Hematopoietic multipotent progenitor cell treated with erythropoietin and hydrocortisone succinate and interleukin-3 and kit ligand, for 6 days (in vitro differentiated cells): ENCODE results near the gene COMTD1.

Source experiments
- DNase-seq: peaks from one replicate; pipeline ENCODE4 v3.0.0-alpha.2; 2015

The COMTD1 gene

DNA sequence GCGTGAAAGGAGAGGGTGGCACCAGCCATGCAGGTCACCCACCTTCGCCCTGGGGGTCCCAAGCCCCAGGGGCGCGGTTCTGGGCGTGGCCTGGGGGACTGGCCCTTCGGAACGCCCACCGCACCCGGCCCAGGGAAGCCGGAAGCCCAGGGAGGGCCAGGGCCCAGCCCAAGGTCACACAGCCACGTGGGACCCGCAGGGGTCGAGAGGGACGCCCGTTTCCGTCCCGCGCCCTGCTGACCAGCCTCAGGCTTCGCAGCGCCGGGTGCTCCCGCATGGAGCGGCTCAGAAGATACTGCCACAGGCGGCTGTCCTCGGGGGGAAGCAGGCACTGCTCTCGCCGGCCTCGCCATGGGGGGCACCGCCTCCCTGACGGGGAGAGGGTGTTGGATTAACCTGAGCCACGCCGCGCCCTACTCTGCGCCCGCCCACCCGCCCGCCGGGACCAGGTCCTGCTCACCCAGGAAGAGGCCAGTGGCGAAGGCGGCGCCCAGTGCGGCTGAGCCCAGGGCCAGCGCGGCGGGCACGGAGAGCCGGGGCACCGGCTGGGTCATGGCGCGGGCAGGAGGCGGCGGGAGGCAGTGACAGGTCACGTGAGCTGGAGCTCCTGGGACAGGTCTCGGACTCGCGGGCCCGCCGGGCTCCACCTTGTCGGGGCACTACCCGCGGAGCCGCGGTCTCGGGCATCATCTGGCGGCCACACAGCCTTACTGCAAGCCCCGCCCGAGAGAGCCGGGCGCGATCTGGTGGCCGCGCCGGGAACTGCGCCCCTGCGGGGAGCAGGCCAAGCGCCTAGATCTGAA is at the start of gene COMTD1:
COMTD1 (minus strand) TSS at position 583 of the 803 bp plus-strand sequence; CDS start at position 554, 29 bp downstream.
- peak; percentile 95 for DNase-seq

- DNase-seq = no peak
Measured at GRCh38 chr10:75283671-75284470, 48.1 kb upstream of the COMTD1 start.

DNA sequence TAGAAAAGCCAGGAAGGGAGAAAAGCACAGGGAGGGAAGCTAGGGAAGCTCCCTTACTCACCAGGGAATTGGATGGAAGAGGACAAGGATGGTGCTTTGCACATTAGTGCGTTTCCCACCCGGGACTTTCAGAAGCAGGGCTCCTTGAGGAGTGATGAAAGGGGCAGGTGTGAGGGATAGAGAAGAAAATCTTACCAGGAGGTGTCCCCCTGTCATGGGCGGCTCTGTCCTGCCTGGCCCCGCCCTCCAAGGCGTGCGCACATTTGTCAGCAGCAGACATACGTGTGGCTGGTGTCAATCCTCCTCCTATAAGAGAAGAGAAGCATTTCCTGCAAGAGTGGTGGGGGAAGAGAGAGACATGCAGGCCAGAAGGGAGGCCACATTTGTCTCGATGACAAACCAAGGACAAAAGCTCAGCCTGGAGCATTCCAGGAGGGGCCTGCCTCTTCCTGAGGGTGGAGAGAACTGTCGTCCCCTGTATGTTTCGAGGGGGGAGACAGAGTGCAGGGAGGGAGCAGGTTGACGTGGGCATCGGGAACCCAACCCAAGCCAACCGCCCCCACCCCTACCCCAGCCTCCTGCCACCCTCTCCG is 47.4 kb upstream of the COMTD1 start:
- no peak for DNase-seq

- no peak for DNase-seq
Measured at GRCh38 chr10:75281974-75282373, 46.2 kb upstream of the COMTD1 start.

DNA sequence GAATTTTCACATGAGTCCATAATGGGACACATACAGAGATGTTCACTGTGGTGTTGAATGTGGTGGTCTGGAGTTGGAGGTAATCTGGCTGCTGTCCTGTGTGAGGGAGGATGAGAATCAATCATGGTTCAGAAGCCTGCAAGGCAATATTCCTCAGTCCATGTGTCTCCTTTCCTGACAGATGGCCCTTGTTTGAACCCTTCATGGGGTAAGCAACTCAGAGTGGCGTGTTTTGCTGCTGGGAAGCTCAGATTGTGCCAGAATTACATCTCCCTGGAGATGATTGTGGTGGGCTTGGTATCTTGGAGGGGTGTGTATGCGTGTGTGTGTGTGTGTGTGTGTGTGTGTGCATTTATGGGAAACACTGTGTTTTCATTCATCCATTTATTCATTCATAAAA is 44.5 kb upstream of the COMTD1 start:
- DNase-seq = no peak

- peak; percentile 13 for DNase-seq
Measured at GRCh38 chr10:75276069-75276872, 40.5 kb upstream of the COMTD1 start.

DNA sequence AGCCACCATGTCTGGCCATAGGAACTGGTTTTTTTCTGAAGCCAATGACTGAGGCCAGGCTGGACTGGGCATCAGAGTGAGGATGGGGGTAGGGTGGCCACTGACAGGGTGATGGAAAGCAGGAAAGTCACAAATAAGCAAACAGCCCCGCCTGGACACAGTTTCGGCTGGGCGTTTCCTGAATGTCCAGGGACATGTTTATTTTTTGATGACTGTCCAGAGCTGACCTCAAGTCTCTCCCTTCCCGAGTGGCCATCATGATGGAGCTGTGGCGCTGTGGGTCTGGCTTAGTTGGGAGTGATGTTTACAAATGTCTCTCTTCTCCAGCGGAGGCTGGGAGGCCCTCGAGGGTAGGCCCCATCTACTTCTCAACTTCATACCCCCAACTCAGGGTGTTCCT is 37.1 kb upstream of the COMTD1 start:
- no peak for DNase-seq

GRCh38 chr10:75272094-75272493 is 36.3 kb upstream of the COMTD1 start:
- DNase-seq = no peak

- DNase-seq = no peak
Measured at GRCh38 chr10:75269605-75270004, 33.8 kb upstream of the COMTD1 start.

DNA sequence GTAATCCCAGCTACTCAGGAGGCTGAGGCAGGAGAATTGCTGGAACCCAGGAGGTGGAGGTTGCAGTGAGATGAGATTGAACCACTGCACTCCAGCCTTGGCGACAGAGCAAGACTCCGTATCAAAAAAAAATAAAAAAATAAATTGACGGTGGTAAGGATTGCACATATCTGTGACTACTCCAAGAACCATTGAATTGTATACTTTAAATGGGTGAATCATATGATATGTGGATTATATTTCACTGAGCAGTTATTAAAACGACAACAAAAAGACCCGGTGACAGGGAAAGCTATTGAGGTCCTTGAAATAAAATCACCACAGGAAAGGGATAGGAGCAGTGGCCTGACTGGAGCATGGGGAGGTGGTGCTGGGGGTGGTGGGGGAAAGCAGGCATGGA is 31.2 kb upstream of the COMTD1 start:
- DNase-seq = no peak

- DNase-seq = no peak
Measured at GRCh38 chr10:75265856-75266255, 30.1 kb upstream of the COMTD1 start.

- DNase-seq = no peak
Measured at GRCh38 chr10:75263806-75264205, 28.0 kb upstream of the COMTD1 start.

GRCh38 chr10:75261813-75262705 is 26.3 kb upstream of the COMTD1 start:
- DNase-seq = no peak

DNA sequence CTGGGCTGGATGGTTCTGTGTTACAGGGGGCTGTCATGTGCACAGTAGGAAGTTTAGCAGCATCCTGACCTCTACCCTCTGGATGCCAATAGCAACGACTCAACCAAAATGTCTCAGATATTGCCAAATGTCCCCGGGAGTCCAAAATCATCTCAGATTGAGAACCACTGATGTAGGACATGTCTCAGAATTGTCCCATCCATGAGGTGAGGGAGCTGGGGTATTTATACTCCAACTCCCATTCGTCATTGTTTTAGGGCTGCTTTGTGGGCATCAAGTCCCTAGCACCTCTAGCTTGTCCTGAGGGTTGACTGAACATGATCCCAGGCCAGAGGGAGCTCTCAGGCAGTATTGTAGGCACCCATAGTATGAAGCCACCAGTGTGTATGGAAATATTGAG is 25.2 kb upstream of the COMTD1 start:
- no peak for DNase-seq

GRCh38 chr10:75254739-75255138 is 19.0 kb upstream of the COMTD1 start:
- DNase-seq = no peak

GRCh38 chr10:75253281-75254220 is 17.8 kb upstream of the COMTD1 start:
- DNase-seq = no peak

DNA sequence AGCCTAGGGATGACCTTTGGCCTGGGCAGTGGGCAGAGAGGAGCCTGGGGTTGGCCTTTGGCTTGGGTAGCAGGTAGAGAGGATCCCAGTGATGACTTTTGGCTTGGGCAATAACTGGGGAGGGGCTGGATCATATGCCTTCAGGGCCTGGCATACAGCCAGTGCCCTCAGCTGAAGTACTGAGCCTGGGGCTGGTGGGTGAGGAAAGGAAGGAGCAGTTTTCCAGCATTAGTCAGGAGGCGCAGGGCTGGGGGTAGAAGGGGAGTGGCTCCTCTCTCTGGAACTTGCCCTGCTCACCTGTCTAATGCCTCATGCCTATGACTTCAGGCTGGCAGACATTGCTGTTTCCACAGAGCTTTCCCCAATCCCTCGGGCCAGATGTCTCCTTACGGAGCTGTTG is 15.2 kb upstream of the COMTD1 start:
- no peak for DNase-seq

DNA sequence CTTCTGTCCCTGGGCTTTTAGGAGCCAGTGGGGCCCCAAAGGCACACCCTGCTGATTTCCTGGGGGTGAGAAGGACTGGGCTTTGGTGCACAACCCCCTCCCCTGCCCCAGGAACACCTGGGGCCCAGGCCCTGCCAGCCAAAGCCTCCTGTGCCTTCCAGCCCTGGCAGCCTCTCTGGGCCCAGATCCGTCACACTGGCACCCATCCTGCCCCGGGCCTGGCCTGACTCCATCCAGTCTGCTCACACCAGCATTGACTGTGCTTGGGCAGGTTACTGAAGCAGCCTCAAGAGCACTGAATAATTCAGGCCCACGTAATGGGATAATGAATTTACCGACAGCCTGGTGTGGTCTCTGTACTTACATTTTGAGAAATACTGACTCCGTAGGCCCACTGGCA is 12.0 kb upstream of the COMTD1 start:
- DNase-seq = no peak

DNA sequence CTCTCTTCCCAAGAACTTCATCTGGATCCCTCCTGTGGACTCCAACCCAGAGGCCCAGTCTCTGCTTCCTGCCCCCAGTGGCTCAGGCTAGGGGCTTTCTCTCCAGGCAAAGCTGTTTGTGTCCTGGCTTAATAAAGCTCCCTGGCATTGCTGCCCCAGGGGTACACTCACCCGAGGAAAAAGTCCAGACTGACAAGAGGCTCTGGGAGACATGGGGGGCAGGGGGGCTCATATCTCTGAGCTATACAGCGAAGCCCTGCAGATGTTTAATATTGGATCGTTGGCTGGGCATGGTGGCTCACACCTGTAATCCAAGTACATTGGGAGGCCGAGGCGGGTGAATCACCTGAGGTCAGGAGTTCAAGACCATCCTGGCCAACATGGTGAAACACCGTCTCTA is 10.7 kb upstream of the COMTD1 start:
- no peak for DNase-seq

DNA sequence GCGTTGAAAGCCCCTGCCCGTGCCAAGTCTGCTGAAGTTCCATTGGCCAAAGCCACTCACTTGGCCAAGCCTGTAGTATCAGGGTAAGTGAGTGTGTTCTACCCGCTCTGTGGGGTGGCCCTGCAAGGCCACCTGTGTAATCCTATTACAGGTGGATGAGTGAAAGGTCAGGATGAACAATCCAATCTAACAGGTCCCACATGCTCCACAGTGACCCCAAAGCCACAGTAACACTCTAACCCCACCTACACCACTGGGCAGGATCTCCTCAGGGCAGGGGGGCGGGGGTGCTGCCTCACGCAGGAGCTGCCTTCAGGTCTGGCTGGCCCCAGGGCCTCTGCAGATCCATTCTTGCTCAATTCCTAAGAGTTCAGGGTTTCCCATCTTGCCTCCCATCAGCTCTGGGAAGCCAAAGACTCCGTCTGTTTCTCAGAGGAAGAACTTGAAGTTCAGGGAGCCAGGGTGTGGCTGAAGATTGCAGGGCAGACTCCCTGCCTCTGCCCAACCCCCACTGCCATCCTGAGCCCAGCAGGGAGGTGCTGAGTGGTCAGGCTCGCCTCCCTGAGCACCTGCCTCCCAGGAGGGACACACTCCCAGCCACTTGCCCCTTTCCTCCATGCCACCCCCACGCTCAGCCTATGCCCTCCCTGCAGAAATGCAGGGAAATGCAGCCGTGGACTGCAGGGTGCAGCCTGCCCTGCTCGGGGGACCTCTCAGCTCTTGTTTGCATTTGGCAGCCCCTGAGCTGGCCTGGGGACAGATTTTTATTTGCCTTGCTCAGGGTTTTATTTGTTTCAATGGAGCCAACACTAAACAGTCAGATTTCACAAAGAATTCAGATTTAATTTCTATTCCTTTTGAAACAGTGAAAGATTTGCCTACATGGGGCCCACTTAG is 9.8 kb upstream of the COMTD1 start:
- DNase-seq = no peak
